Keratinocyte (primary cell): ENCODE measurements around the gene PIK3CA. TPM values are rescaled to one million over a fixed set of nuclear protein-coding genes. Genes with fewer than 3 reads are reported as not detected.

Source experiments
- DNase-seq: peaks from one replicate; pipeline ENCODE4 v3.0.0-alpha.2; 2011; ENCODE audit warnings: low read depth, missing footprints, low spot score
- FAIRE-seq: peaks from 2 replicates; lab custom pipeline; 2011; peaks lifted over from hg19 to GRCh38; lab: Jason Lieb, UNC
- H2AFZ ChIP-seq: 2 replicates; pipeline ENCODE4 v1.6.0; 2012; ENCODE audit warnings: low read length, control low read depth, inconsistent platforms; ENCODE audit not compliant: control insufficient read depth
- H3K27ac ChIP-seq: 2 replicates; pipeline ENCODE4 v1.5.1; 2011; ENCODE audit warnings: low read length; ENCODE audit not compliant: control insufficient read depth, insufficient read depth
- H3K27me3 ChIP-seq: 3 replicates; pipeline ENCODE4 v1.6.0; 2011; ENCODE audit warnings: low read length; ENCODE audit not compliant: control insufficient read depth, insufficient read depth; ENCODE audit errors: extremely low read depth
- H3K36me3 ChIP-seq, 2 experiments: 2 replicates in 1 of 2; 3 replicates in 1 of 2; pipeline ENCODE4 v1.5.1; 2011; ENCODE audit warnings: low read length in 2 of 2, mild to moderate bottlenecking in 1 of 2; ENCODE audit not compliant: control insufficient read depth in 2 of 2, insufficient read depth in 2 of 2; ENCODE audit errors: extremely low read depth in 1 of 2
- H3K4me1 ChIP-seq: 3 replicates; pipeline ENCODE4 v1.5.1; 2011; ENCODE audit warnings: low read length; ENCODE audit not compliant: control insufficient read depth, insufficient read depth; ENCODE audit errors: extremely low read depth
- H3K4me2 ChIP-seq: 3 replicates; pipeline ENCODE4 v1.6.0; 2011; ENCODE audit warnings: low read depth, low read length; ENCODE audit not compliant: control insufficient read depth, insufficient read depth; ENCODE audit errors: extremely low read depth
- H3K4me3 ChIP-seq, 3 experiments: fragments of 200-600 bp in 1 of 3; sonication (generic) in 1 of 3; 2 replicates in 2 of 3; 3 replicates in 1 of 3; pipeline ENCODE4 v1.5.1; 2011 to 2016; ENCODE audit warnings: low read length in 3 of 3, mild to moderate bottlenecking in 3 of 3, control low read depth in 2 of 3, inconsistent platforms in 1 of 3, low read depth in 1 of 3, mixed read lengths in 1 of 3, mixed run types in 1 of 3, moderate library complexity in 1 of 3; ENCODE audit not compliant: control insufficient read depth in 2 of 3, insufficient read depth in 2 of 3; ENCODE audit errors: extremely low read depth in 1 of 3
- H3K79me2 ChIP-seq: 2 replicates; pipeline ENCODE4 v1.6.0; 2012; ENCODE audit warnings: low read length; ENCODE audit not compliant: control insufficient read depth, insufficient read depth
- H3K9ac ChIP-seq: 3 replicates; pipeline ENCODE4 v1.6.0; 2011; ENCODE audit warnings: low read length; ENCODE audit not compliant: control insufficient read depth, insufficient read depth; ENCODE audit errors: extremely low read depth
- H3K9me1 ChIP-seq: 3 replicates; pipeline ENCODE4 v1.6.0; 2011; ENCODE audit warnings: low read length; ENCODE audit not compliant: control insufficient read depth, insufficient read depth; ENCODE audit errors: extremely low read depth
- H3K9me3 ChIP-seq: 2 replicates; pipeline ENCODE4 v1.5.1; 2012; ENCODE audit warnings: low read depth, low read length; ENCODE audit not compliant: control insufficient read depth
- H4K20me1 ChIP-seq: 3 replicates; pipeline ENCODE4 v1.6.0; 2011; ENCODE audit warnings: low read length; ENCODE audit not compliant: control insufficient read depth, insufficient read depth; ENCODE audit errors: extremely low read depth
- CTCF ChIP-seq, 3 experiments: IDR thresholded peaks in 1 of 3; conservative IDR thresholded peaks in 1 of 3; optimal IDR thresholded peaks in 1 of 3; 2 replicates in 2 of 3; 3 replicates in 1 of 3; pipeline versions ENCODE3 to v1.5.1; 2011; ENCODE audit warnings: low read length in 3 of 3, mild to moderate bottlenecking in 3 of 3, moderate library complexity in 2 of 3, control low read depth in 1 of 3, inconsistent platforms in 1 of 3; ENCODE audit not compliant: insufficient read depth in 2 of 3; ENCODE audit errors: extremely low read depth in 1 of 3
- EZH2 ChIP-seq: IDR thresholded peaks from one replicate; pipeline ENCODE4 v1.6.1; 2012; ENCODE audit warnings: inconsistent platforms, mild to moderate bottlenecking, low read length, moderate library complexity
- dilution Hi-C: fragments of 300-500 bp; cut with MboI; formaldehyde crosslinking; loops from one replicate; pipeline ENCODE4 v1.7.0; 2020; ENCODE audit warnings: low sequenced_read_pairs; ENCODE audit not compliant: extremely low pct_ligation_motif_present
- polyA plus RNA-seq, 5 experiments: library from polyadenylated mRNA; depleted of rRNA in 3 of 5; stranded (reverse) in 3 of 5; stranded (forward) in 1 of 5; unstranded in 1 of 5; fragments of >200 nt; gene quantifications; 1 replicate in 1 of 5; 2 replicates in 3 of 5; 3 replicates in 1 of 5; pipeline versions ENCODE4 v1.2.1 to v1.2.3, GENCODE V29; 2011 to 2012; ENCODE audit warnings: missing spikeins in 2 of 5, low read depth in 1 of 5, low replicate concordance in 1 of 5

PIK3CA gene
- polyA plus RNA-seq, 1 donor (not counting 4 experiments of a cell fraction or from before 2014, with no cell fraction given), result 12.0 TPM

GRCh38 chr3:179147514-179147872 lies 664 bp upstream of the PIK3CA start:
- H2AFZ ChIP-seq, result peak overlapping the region; percentile 99
- peak overlapping the region; percentile 90 for H3K4me2 ChIP-seq
- no peaks in the 10 kb centered on the region for H3K27me3 ChIP-seq
- no peaks in the 10 kb centered on the region for H3K36me3 ChIP-seq
- H3K9me1 ChIP-seq, result no peaks in the 10 kb centered on the region
- H3K79me2 ChIP-seq, result peaks cover 40% of the 10 kb centered on the region
- no peak for FAIRE-seq
- no peak for TF ChIP-seq EZH2
- no peak for TF ChIP-seq CTCF (optimal IDR thresholded peaks at IDR 0.05 in 1 of 3, IDR thresholded peaks at IDR 0.05 in 1 of 3, conservative IDR thresholded peaks at IDR 0.05 in 1 of 3; ENCODE audit: extremely low read depth in 1 of 3, insufficient read depth in 2 of 3, low read length in 3 of 3)
- H3K9ac ChIP-seq, result peak overlapping the region; percentile 92
- no peak for DNase-seq
- dilution Hi-C loops, result no loop called here
- no peaks in the 10 kb centered on the region for H3K9me3 ChIP-seq
- H4K20me1 ChIP-seq, result no peaks in the 10 kb centered on the region
- peaks cover 9% of the 10 kb centered on the region for H3K4me1 ChIP-seq
- H3K27ac ChIP-seq, result peak overlapping the region; percentile 66
- peak overlapping the region; percentile 86 to 99 (median 97) for H3K4me3 ChIP-seq

GRCh38 chr3:179148616-179149405 lies 654 bp downstream of the PIK3CA start:
- peak overlapping the region; percentile 92 for H3K9ac ChIP-seq
- H3K9me3 ChIP-seq, result no peaks in the 10 kb centered on the region
- peak overlapping the region; percentile 55 for H2AFZ ChIP-seq
- peak overlapping the region; percentile 90 for H3K4me2 ChIP-seq
- H3K79me2 ChIP-seq, result peaks cover 48% of the 10 kb centered on the region
- H3K27me3 ChIP-seq, result no peaks in the 10 kb centered on the region
- H4K20me1 ChIP-seq, result no peaks in the 10 kb centered on the region
- H3K4me3 ChIP-seq, result peak overlapping the region; percentile 86 to 99 (median 97)
- peaks cover 9% of the 10 kb centered on the region for H3K4me1 ChIP-seq
- FAIRE-seq, result no peak
- TF ChIP-seq EZH2 (no peak), CTCF (optimal IDR thresholded peaks at IDR 0.05 in 1 of 3, IDR thresholded peaks at IDR 0.05 in 1 of 3, conservative IDR thresholded peaks at IDR 0.05 in 1 of 3; ENCODE audit: extremely low read depth in 1 of 3, insufficient read depth in 2 of 3, low read length in 3 of 3) (no peak)
- H3K27ac ChIP-seq, result peak overlapping the region; percentile 79
- dilution Hi-C loops, result no loop called here
- H3K9me1 ChIP-seq, result no peaks in the 10 kb centered on the region
- no peaks in the 10 kb centered on the region for H3K36me3 ChIP-seq
- DNase-seq, result no peak
